ENCODE data around the gene C1QTNF1.
"Not testable (repeated sequence)": the region's sequence is repeated elsewhere in the genome, so short reads cannot be mapped to it uniquely, and the experiment has no call there.

C1QTNF1 gene

GRCh38 chr17:79026376-79027273 lies 2.7 kb downstream of the C1QTNF1 start:
- no peak for DNase-seq

DNA sequence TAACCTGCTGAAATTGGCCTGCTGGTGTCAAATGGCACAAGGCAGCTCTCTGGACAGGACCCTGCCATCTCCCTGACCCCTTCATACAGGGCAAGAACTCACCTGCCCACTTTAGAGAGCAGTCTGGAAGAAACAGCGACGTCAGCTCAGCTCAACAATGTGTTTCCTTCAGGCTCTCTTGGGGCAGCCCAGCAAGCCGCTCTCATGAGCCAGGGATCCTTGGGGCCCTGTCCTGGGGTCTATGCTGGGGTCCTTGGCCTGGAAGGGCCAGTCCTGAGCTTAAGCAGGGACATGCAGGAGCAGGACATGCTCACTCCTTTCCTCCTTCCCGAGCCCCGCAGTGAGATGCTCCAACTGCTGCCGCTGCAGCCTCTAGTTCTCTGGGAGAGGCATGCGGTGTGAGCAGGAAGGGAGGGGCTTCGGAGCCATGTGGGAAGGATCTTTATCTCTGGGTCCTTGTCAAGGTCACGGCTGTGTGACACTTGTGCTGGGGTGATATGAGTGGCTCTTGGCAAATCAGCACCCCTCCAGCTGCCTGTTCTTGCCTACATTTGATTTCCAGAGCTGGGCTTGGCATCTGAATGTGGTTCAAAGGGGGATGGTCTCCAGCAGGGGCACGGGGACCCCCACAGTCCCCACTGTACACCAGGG lies 3.4 kb downstream of the C1QTNF1 start:
- DNase-seq: no peak

DNA sequence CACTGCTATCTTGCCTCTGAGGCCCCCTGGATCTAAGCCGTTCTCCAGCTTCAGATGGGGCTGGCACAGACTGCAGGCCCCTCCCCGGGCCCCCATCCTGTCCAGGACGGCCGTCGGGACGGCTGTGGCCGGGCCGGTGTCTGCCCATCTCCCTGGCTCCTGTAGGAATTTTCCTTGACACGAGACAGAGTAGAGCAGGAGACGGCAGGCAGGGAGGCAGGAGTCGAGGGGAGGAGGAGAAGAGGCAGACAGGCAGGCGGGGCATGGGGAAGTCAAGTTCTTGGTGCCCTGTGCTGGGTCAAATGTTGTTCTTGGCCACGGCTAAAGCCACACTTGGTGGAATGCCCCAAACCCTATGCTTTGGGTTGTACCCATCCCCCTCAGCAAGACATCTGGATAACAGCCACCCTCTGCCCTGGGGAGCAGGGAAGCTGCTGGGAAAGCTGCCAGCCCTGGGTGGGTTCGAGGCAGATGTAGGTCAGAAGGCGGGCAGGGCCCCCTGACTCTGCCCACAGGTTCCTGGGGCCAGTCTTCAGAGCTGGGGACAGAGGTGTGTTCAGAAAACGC lies 4.0 kb downstream of the C1QTNF1 start:
- no peak for DNase-seq

GRCh38 chr17:79028496-79029326 lies 4.7 kb downstream of the C1QTNF1 start:
- DNase-seq: no peak

GRCh38 chr17:79029327-79030009 lies 5.5 kb downstream of the C1QTNF1 start:
- DNase-seq: no peak

DNA sequence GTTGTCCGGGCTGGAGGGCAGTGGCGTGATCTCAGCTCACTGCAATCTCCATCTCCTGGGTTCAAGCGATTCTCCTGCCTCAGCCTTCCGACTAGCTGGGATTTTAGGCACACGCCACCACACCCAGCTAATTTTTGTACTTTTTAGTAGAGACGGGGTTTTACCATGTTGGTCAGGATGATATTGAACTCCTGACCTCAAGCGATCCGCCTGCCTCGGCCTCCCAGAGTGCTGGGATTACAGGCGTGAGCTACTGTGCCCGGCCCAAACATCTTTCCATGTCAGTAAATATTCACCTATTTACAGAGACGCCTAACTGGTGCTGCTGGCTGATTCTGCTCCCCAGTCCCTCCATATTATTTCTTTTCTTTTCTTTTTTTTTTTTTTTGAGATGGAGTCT lies 6.7 kb downstream of the C1QTNF1 start:
- not testable (repeated sequence) for DNase-seq

- DNase-seq: no peak
Observed at GRCh38 chr17:79031996-79032875, 8.3 kb downstream of the C1QTNF1 start.

DNA sequence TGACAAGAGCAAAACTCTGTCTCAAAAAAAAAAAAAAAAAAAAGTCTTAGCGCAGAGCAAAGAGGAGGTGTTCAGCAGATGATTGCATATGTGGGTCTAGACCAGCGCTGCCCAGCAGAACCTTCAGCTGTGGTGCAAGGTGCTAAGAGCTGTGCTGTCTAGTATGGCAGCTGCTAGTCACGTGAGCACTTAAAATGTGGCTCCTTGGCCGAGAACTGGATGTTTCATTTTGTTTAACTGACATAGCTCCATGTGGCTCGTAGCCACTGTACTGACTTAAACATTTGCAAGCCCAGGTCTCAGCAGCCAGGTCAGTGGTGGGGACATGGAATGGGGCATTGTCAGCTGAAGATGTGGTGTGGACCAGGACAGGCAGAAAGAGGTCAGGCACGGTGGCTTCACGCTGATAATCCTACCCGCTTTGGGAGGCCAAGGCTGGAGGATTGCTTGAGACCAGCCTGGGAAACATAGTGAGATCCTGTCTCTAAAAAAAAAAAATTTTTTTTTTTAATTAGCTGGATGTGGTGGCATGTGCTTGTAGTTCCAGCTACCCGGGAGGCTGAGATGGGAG lies 9.2 kb downstream of the C1QTNF1 start:
- DNase-seq: no peak

DNA sequence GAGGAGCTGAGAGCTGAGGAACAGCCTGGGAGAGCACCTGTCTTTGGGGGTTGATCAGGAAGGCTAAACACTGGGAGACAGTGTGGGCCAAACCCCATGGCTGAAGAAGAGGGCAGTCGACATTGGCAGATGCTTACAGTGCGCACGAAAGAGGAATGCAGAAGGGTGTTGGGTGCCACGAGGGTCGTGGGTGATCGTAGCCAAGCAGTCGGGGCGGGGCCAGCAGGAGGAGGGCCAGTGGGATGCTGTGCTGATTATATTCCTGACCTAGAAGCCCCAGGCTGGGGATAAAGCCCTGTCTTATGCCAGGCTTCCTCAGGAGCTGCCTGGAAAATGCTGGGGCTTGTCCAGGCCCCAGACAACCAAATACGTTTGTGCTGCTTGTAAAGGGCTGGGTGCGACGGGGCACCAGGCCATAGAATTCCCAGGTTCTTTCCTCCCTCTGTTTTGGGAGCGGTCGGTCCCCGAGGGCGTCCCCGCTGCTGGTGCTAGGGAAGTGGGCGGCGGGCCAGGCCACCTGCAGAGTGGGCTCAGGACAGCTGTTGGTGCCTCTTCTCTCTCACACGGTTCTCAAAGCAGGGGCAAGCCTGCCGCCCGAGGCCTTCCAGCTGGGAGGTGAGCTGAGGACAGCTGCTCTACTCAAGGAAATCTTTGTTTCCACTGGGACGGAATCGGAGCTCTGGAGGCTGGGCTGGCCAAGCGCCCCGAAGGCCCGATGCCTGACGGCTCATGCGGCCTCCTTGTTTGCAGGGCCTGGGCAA lies 10.0 kb downstream of the C1QTNF1 start:
- DNase-seq: no peak

DNA sequence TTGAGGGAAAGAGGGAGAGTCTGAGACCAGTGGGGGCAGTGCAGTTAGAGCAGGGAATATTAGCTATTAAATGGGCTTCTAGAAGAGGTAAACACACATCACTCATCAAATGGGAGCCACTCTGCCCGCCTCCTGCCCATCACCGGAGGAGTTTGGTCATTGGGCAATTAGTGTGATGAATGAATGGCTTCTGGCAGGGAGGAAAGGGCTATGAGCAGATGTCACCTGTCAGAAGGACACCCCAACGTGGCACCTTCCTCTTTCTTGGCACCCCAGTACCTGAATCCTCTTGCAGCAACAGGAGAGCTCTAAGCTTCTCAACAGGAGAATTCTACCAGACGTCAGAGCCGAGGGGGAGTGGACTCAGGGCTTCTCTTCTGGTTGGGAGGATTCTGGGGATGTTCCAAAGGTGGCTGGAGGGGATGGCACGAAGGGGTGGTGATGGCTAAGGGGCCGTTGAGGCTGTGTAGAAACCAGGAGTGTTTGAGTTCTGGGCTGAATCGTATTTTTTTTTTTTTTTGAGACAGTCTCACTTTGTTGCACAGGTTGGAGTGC lies 11.0 kb downstream of the C1QTNF1 start:
- no peak for DNase-seq

DNA sequence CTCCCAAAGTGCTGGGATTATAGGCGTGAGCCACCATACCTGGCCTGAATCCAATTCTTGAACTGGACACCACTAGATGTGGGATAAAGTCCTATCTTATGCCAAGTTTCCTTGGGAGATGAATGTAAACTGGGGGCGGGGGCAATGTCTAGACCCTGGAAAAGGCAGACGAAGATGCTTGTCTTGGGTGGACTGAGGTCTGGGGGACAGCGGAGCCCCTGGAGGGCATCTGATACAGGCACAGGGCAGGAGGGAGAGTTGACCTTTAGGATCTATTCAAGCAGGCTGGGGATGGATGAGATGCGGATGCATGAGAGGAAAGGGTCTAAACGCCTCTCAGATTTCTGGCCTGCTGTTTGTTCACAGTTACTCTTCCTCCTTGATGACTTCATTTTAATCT lies 11.7 kb downstream of the C1QTNF1 start:
- no peak for DNase-seq

DNA sequence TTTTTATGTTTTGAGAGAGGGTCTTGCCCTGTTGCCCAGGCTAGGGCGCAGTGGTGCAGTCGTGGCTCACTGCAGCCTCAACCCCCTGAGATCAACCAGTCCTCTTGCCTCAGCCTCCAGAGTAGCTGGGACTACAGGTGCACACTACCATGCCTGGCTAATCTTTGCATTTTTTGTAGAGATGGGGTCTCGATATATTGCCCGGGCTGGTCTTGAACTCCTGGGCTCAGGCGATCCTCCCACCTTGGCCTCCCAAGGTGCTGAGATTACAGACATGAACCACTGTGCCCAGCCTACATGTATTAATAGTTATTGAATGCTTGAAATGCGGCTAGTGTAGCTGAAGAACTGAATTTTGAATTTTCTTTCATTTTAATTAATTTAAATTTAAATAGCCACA lies 12.2 kb downstream of the C1QTNF1 start:
- DNase-seq: no peak

DNA sequence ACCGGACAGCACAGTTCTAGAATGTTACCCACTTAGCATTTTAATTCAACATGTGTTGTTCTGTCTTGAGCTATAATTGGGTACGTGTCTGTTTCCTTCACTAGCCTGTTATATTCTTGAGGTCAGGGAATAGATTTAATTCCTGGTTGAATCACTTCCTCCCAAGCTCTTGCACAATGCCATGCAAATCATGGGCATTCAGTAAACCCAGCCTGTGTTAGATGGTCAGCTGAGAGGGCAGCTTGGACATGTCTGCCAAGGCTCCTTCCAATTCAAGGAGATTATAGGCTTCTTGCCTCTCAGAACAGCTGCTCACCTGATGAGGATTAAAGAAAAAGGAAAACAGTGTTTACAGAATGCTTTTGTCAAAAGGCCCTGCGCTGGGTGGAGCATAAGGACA lies 12.6 kb downstream of the C1QTNF1 start:
- DNase-seq: no peak

DNA sequence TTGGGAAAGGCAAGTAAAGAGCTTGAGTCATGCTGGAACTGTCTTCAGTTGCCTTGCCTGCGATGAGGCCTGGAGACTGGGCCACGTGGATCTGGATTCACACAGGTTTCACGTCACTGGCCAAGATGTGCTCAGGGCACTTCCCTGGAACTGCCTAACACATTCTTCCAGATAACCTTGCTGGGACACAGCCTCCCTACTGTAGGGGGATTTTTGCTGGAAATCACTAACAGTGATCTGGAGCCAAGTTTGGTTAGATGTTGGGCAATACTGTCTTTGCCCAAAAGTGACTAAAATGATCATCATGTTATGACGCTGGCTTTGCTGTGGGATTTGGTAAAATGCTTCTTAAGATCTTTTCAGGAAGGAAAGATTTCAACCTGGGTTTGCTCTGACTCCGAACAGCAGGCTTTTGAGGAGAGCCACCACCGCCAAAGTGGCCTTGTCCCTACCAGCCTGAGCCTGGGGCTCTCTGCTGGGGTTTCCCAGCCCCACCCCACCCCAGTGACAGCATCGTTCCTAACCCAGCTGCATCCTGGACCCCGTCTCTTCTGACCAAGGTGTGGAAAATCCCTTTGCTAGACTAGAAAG lies 14.7 kb downstream of the C1QTNF1 start:
- no peak for DNase-seq

GRCh38 chr17:79039171-79039570 lies 15.2 kb downstream of the C1QTNF1 start:
- no peak for DNase-seq

DNA sequence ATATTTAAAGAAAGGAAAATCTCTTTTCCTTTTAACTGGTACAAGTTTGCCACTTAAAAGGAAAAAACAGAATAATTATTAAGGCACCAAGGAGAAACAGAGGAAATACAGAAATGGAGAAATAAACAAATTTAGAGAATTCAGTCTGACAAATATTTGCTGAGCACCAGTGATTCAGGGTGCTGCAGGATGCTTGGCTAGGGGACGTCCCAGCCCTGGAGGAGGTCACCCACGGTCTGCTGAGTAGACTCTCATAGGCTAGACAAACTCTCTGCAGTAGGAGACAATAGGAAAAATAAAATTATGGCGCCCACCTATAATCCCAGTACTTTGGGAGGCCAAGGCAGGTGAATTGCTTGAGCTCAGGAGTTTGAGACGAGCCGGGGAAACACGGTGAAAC lies 15.9 kb downstream of the C1QTNF1 start:
- DNase-seq: no peak

- no peak for DNase-seq
Observed at GRCh38 chr17:79041041-79041570, 17.1 kb downstream of the C1QTNF1 start.

DNA sequence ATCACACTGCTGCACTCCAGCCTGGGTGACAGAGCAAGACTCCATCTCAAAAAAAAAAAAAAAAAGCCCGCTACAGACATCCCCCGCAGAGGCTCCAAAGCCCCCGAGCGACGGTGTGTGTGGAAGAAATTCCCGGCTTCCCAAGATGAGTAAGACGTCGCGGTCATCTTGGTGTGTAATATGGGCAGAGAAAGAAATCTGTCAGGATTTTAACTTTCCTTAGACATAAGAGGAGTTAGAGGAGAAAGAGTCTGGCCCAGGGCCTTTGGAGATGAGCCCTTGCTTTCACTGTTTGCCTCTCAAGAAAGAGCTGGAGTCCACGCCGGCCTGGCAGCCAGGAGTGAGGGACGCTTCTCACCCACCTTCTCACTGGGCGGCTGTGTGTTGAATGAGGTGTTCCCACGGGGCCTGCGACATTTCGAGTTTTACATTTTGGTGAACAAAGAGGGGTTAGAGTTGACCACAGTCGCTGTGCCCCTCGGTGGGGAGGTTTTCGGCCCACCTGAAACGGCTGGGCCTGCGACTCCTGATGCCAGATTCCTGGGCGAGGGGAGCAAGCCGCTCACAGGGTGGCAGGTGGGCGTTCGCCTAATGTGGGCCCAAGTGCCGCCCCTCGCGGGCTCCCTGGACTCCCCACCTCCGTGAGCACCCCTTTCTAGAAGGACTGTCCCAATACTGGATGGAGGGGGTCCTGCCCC lies 17.9 kb downstream of the C1QTNF1 start:
- DNase-seq: no peak
